Measurements from ENCODE around the gene HAP1. TPM values are rescaled to one million over a fixed set of nuclear protein-coding genes. Genes with fewer than 3 reads are reported as not detected.
A peak's percentile ranks its signal among the peaks of the same experiment; 100 is the strongest.

Gene HAP1
- 0.98 and 1.8 TPM in 2 replicates for total RNA-seq
- polyA plus RNA-seq = 0.80 and 2.1 TPM in 2 replicates

GRCh38 chr17:41734139-41734948, at the start of gene HAP1:
HAP1 (minus strand) TSS chr17:41734643; CDS start chr17:41734634, 9 bp downstream.
- peaks cover 70% of the 10 kb centered on the region for H3K27me3 ChIP-seq
- H3K4me3 ChIP-seq = peak within 1 kb of the TSS; percentile 40
- no peak within 1 kb of the TSS for H3K27ac ChIP-seq
- peaks cover 6% of the 10 kb centered on the region for H3K4me1 ChIP-seq (ENCODE audit: low read depth)
- no peaks in the 10 kb centered on the region for H3K9me3 ChIP-seq (ENCODE audit: low read depth)
- no peak for TF ChIP-seq CTCF (IDR thresholded peaks at IDR 0.05; ENCODE audit: low read depth, low read length)
- DNase-seq (ENCODE audit: low read depth in 1 of 2, low spot score in 1 of 2) = peak; percentile 31 to 63
- no peaks in the 10 kb centered on the region for H3K36me3 ChIP-seq

GRCh38 chr17:41782142-41782541, 47.7 kb upstream of the HAP1 start:
- TF ChIP-seq CTCF (IDR thresholded peaks at IDR 0.05; ENCODE audit: low read depth, low read length) = no peak

GRCh38 chr17:41781404-41782110, 47.1 kb upstream of the HAP1 start:
- no peak for TF ChIP-seq CTCF (IDR thresholded peaks at IDR 0.05; ENCODE audit: low read depth, low read length)
- H3K36me3 ChIP-seq = no peaks in the 10 kb centered on the region
- H3K4me1 ChIP-seq (ENCODE audit: low read depth) = peaks cover 31% of the 10 kb centered on the region
- H3K27me3 ChIP-seq = no peaks in the 10 kb centered on the region
- no peak overlapping the region for H3K4me3 ChIP-seq
- peak overlapping the region; percentile 88 for H3K27ac ChIP-seq
- H3K9me3 ChIP-seq (ENCODE audit: low read depth) = no peaks in the 10 kb centered on the region
- peak in 1 of 2 donors; percentile 35 for DNase-seq (ENCODE audit: low read depth in 1 of 2, low spot score in 1 of 2)

More at GRCh38 chr17:41782142-41782541, 47.7 kb upstream of the HAP1 start:
- peak in 1 of 2 donors; percentile 32 for DNase-seq (ENCODE audit: low read depth in 1 of 2, low spot score in 1 of 2)
- Histone ChIP-seq H3K4me3 (no peak overlapping the region), H3K4me1 (ENCODE audit: low read depth) (peaks cover 31% of the 10 kb centered on the region), H3K9me3 (ENCODE audit: low read depth) (no peaks in the 10 kb centered on the region), H3K27ac (peak overlapping the region; percentile 88), H3K27me3 (no peaks in the 10 kb centered on the region), H3K36me3 (no peaks in the 10 kb centered on the region)

GRCh38 chr17:41779954-41780353, 45.5 kb upstream of the HAP1 start:
- H3K9me3 ChIP-seq (ENCODE audit: low read depth) = no peaks in the 10 kb centered on the region
- no peaks in the 10 kb centered on the region for H3K36me3 ChIP-seq
- H3K4me3 ChIP-seq = no peak overlapping the region
- H3K4me1 ChIP-seq (ENCODE audit: low read depth) = peaks cover 34% of the 10 kb centered on the region
- no peaks in the 10 kb centered on the region for H3K27me3 ChIP-seq
- no peak for DNase-seq (ENCODE audit: low read depth in 1 of 2, low spot score in 1 of 2)
- TF ChIP-seq CTCF (IDR thresholded peaks at IDR 0.05; ENCODE audit: low read depth, low read length) = no peak
- no peak overlapping the region for H3K27ac ChIP-seq

- TF ChIP-seq CTCF (IDR thresholded peaks at IDR 0.05; ENCODE audit: low read depth, low read length) = no peak
- peak in 1 of 2 donors; percentile 98 for DNase-seq (ENCODE audit: low read depth in 1 of 2, low spot score in 1 of 2)
- peak overlapping the region; percentile 71 for H3K27ac ChIP-seq
- H3K36me3 ChIP-seq = no peaks in the 10 kb centered on the region
- H3K4me1 ChIP-seq (ENCODE audit: low read depth) = peaks cover 34% of the 10 kb centered on the region
- no peak overlapping the region for H3K4me3 ChIP-seq
- H3K9me3 ChIP-seq (ENCODE audit: low read depth) = no peaks in the 10 kb centered on the region
- H3K27me3 ChIP-seq = no peaks in the 10 kb centered on the region
Measured at GRCh38 chr17:41777574-41778188, 43.2 kb upstream of the HAP1 start.
